Measurements from ENCODE around the gene CAPN12. TPM values are rescaled to one million over a fixed set of nuclear protein-coding genes. Genes with fewer than 3 reads are reported as not detected.
"Not testable (repeated sequence)": the region's sequence is repeated elsewhere in the genome, so short reads cannot be mapped to it uniquely, and the experiment has no call there.

CAPN12 gene
- total RNA-seq, 1 experiment from 2014 or later = not detected

DNA sequence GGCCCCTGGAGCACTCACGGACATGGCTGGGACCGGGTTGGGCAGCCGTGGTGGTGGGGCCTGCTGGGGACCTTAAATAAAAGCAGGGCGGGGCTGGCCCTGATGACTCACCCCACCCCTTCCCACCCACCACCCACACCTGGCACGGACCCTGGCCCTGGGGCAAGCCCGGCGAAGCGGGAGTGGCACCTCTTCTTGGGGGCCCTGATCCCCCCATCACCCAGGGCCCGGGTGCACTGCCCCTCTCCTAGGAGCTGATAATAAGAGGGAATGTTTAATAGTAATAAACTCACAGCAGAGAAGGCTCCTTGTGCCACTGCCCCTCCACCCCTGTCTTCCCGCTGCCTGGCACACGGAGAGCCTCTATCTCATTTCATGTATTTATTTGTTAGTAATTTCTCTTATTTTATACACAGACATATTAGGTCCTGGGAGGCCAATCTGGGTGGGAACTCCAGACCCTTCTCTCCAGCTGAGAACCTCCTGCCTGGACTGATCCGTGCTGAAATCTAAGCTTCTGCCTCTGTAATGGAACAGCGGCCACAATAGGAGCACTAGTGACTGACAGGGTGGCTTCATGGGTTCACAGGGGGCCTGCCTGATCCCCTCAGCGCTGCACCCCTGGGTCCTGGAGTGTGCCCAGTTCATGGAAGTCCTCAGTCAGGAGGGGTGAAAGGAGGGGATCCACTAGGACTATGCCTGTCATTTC lies 29.3 kb upstream of the CAPN12 start, which contains the start of gene LGALS7:
TSS of gene LGALS7 (minus strand) at position 49 of the 709 bp plus-strand sequence. CDS start at position 24, 25 bp downstream.
- H3K9me3 Mint-ChIP-seq (ENCODE audit: unreplicated experiment) = no peaks in the 10 kb centered on the region
- ChIA-PET CTCF (no interaction called here), POLR2A (interaction anchor here (2.4 kb wide), 1 partner anchor 20 kb away, joined by 18 read pairs; no protein-coding TSS in a partner anchor)
- no peak for DNase-seq (ENCODE audit: unreplicated experiment)
- TF ChIP-seq, protein P1, sequence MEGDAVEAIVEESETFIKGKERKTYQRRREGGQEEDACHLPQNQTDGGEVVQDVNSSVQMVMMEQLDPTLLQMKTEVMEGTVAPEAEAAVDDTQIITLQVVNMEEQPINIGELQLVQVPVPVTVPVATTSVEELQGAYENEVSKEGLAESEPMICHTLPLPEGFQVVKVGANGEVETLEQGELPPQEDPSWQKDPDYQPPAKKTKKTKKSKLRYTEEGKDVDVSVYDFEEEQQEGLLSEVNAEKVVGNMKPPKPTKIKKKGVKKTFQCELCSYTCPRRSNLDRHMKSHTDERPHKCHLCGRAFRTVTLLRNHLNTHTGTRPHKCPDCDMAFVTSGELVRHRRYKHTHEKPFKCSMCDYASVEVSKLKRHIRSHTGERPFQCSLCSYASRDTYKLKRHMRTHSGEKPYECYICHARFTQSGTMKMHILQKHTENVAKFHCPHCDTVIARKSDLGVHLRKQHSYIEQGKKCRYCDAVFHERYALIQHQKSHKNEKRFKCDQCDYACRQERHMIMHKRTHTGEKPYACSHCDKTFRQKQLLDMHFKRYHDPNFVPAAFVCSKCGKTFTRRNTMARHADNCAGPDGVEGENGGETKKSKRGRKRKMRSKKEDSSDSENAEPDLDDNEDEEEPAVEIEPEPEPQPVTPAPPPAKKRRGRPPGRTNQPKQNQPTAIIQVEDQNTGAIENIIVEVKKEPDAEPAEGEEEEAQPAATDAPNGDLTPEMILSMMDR (IDR thresholded peaks at IDR 0.05; ENCODE audit: unreplicated experiment) = no peak
- H3K4me1 Mint-ChIP-seq (ENCODE audit: insufficient read depth, unreplicated experiment) = peaks cover 15% of the 10 kb centered on the region
- H3K36me3 Mint-ChIP-seq (ENCODE audit: insufficient read depth, unreplicated experiment) = no peaks in the 10 kb centered on the region
- H3K4me3 Mint-ChIP-seq (ENCODE audit: unreplicated experiment) = no peak within 1 kb of the TSS
- BruUV-seq (replicated peaks) = no TSS peak
- peak within 1 kb of the TSS; percentile 69 for H3K27ac Mint-ChIP-seq (ENCODE audit: low read depth, unreplicated experiment)
- no peaks in the 10 kb centered on the region for H3K27me3 Mint-ChIP-seq (ENCODE audit: insufficient read depth, unreplicated experiment)
- intact Hi-C loops (cut with micrococcal nuclease) = loop anchor here (2.0 kb wide), 1 partner anchor 57 kb away; the partner anchor contains the start of gene ECH1

DNA sequence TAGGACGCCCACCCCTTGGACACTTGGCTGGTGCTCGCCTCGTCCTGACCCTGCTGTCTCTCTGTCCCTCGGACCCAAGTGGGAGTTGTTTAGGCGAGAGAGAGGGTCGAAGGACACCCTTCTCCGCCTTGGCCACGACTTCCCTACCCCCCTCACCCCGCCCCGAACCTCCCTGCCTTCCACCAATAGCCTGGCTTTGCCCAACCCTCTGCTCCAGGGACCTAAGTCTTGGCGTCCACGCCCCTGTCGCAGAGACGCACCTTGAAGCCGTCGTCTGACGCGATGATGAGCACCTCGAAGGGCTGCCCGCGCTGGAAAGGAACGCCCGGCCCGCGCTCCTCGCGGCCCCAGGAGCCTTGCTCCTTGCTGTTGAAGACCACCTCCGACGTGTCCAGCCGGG lies 27.3 kb upstream of the CAPN12 start:
- H3K4me1 Mint-ChIP-seq (ENCODE audit: insufficient read depth, unreplicated experiment) = peaks cover 15% of the 10 kb centered on the region
- H3K27me3 Mint-ChIP-seq (ENCODE audit: insufficient read depth, unreplicated experiment); DNase-seq (ENCODE audit: unreplicated experiment); POLR2A ChIA-PET; H3K4me3 Mint-ChIP-seq (ENCODE audit: unreplicated experiment); intact Hi-C loops (cut with micrococcal nuclease); H3K27ac Mint-ChIP-seq (ENCODE audit: low read depth, unreplicated experiment); H3K9me3 Mint-ChIP-seq (ENCODE audit: unreplicated experiment); H3K36me3 Mint-ChIP-seq (ENCODE audit: insufficient read depth, unreplicated experiment); CTCF ChIA-PET; BruUV-seq (replicated peaks): not testable (repeated sequence)

DNA sequence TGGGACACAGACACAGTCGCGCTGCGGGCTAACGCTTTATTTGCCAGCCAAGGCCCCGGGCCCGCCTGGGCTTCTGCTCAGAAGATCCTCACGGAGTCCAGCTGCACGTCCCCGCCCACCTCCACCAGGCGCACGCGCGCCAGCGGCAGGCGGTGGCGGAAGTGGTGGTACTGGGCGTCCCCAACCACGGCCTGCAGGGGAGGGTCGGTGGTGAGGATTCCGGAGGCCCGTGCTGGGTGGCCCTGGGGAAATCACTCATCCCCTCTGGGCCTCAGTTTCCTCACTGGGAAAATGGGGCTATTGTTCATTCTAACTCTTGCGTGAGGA lies 26.6 kb upstream of the CAPN12 start:
- CTCF ChIA-PET; H3K36me3 Mint-ChIP-seq (ENCODE audit: insufficient read depth, unreplicated experiment); H3K27ac Mint-ChIP-seq (ENCODE audit: low read depth, unreplicated experiment); DNase-seq (ENCODE audit: unreplicated experiment); H3K4me3 Mint-ChIP-seq (ENCODE audit: unreplicated experiment); BruUV-seq (replicated peaks); intact Hi-C loops (cut with micrococcal nuclease); H3K9me3 Mint-ChIP-seq (ENCODE audit: unreplicated experiment); H3K27me3 Mint-ChIP-seq (ENCODE audit: insufficient read depth, unreplicated experiment); POLR2A ChIA-PET: not testable (repeated sequence)
- peaks cover 15% of the 10 kb centered on the region for H3K4me1 Mint-ChIP-seq (ENCODE audit: insufficient read depth, unreplicated experiment)

DNA sequence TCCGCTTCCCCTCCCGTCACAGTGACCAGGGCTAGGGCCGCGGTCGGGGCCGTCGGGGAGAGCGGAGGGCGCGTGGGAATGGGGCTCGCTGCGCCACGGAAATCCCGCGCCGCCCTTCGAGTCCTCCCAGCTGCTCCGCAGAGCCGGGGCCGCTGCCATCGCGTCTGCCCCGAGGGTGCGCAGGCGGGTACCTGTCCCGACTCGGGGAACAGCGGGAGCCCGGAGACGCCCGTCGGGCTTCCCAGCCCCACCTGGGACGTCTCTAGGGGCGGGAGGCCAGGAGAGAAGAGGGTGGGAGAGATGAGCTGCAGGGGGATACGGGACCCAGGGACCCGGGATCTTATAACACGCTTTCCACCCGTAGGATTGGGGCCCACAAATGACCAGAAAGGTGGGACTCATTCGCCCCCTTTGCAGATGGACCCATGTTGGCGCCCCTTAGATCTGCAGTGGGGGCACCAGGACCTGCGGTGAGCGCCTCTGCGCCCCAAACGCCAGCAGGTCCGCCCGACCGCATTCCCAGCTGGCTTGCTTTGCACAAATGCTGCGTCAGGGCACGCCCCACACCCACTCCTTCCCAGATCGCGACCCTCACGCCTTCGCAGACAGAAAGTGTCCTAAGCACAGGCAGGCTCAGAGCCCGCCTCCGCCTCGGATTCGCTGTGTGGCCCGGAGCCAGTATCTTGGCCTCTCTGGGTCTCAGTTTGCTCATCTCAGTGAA lies 26.1 kb upstream of the CAPN12 start:
- POLR2A ChIA-PET = interaction anchor here (1.1 kb wide), 1 partner anchor 62 kb away, joined by 4 read pairs; no protein-coding TSS in a partner anchor
- H3K4me3 Mint-ChIP-seq (ENCODE audit: unreplicated experiment); BruUV-seq (replicated peaks); intact Hi-C loops (cut with micrococcal nuclease); H3K27ac Mint-ChIP-seq (ENCODE audit: low read depth, unreplicated experiment); DNase-seq (ENCODE audit: unreplicated experiment); H3K9me3 Mint-ChIP-seq (ENCODE audit: unreplicated experiment); CTCF ChIA-PET; H3K36me3 Mint-ChIP-seq (ENCODE audit: insufficient read depth, unreplicated experiment); H3K27me3 Mint-ChIP-seq (ENCODE audit: insufficient read depth, unreplicated experiment): not testable (repeated sequence)
- H3K4me1 Mint-ChIP-seq (ENCODE audit: insufficient read depth, unreplicated experiment) = peaks cover 13% of the 10 kb centered on the region

DNA sequence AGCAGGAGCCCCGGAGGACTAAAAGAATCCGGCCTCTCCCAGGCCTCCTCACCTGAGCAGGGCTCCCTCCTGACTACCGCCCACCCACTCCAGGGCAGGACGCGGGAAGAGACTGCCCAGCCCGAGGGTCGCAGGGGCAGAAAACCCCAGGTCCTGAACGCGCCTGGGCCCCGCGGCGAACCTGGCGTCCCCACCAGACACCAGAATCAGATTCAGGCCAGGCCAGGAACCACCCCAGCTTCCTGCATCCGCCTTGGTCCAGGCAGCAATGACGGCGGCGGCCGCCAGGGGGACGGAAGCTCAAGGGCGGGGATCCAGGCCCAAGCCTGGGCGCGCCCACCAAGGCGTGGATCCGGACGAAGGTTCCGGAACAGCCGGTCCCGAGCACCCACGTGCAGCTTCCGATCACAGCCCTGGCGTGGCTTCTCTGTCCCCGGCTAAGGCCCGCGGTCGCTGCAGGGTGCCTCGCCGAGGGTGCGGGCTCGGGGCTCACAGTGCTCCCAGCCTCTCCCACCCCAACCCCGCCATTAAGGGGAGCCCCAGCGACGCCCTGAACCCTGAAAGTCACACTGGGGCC lies 25.4 kb upstream of the CAPN12 start:
- no peak overlapping the region for H3K4me3 Mint-ChIP-seq (ENCODE audit: unreplicated experiment)
- no peaks in the 10 kb centered on the region for H3K36me3 Mint-ChIP-seq (ENCODE audit: insufficient read depth, unreplicated experiment)
- intact Hi-C loops (cut with micrococcal nuclease) = no loop called here
- peaks cover 7% of the 10 kb centered on the region for H3K4me1 Mint-ChIP-seq (ENCODE audit: insufficient read depth, unreplicated experiment)
- TF ChIP-seq, protein P1 (IDR thresholded peaks at IDR 0.05; ENCODE audit: unreplicated experiment) = peak; percentile 55
- no peaks in the 10 kb centered on the region for H3K9me3 Mint-ChIP-seq (ENCODE audit: unreplicated experiment)
- no TSS peak for BruUV-seq (replicated peaks)
- DNase-seq (ENCODE audit: unreplicated experiment) = peak; percentile 26
- H3K27ac Mint-ChIP-seq (ENCODE audit: low read depth, unreplicated experiment) = no peak overlapping the region
- CTCF ChIA-PET = interaction anchor here (0.6 to 0.7 kb wide), 2 partner anchors 14 to 76 kb away, joined by 3 read pairs; no protein-coding TSS in a partner anchor
- H3K27me3 Mint-ChIP-seq (ENCODE audit: insufficient read depth, unreplicated experiment) = no peaks in the 10 kb centered on the region
- POLR2A ChIA-PET = interaction anchor here (0.7 to 1.4 kb wide), 3 partner anchors 17 to 68 kb away, joined by 3 to 5 read pairs (median 4); no protein-coding TSS in a partner anchor
